ENCODE results near the gene RYR2.

Gene RYR2

GRCh38 chr1:237769916-237770315, 727.9 kb downstream of the RYR2 start:
- Histone ChIP-seq H3K27me3 (no peaks in the 10 kb centered on the region), H3K4me1 (no peaks in the 10 kb centered on the region), H4K20me1 (no peaks in the 10 kb centered on the region), H3K9me3 (replicated peaks in 1 of 11) (no peaks in the 10 kb centered on the region), H3K4me3 (no peak overlapping the region), H3K36me3 (no peaks in the 10 kb centered on the region), H3K9ac (no peak overlapping the region), H3K27ac (no peak overlapping the region), H3K4me2 (no peak overlapping the region)
- TF ChIP-seq Cebpa-rat (IDR thresholded peaks at IDR 0.05): no peak

- Histone ChIP-seq H3K4me1 (no peaks in the 10 kb centered on the region), H3K9ac (no peak overlapping the region), H3K4me3 (no peak overlapping the region), H3K4me2 (no peak overlapping the region), H4K20me1 (no peaks in the 10 kb centered on the region), H3K27me3 (no peaks in the 10 kb centered on the region), H3K9me3 (replicated peaks in 1 of 11) (no peaks in the 10 kb centered on the region), H3K27ac (no peak overlapping the region), H3K36me3 (no peaks in the 10 kb centered on the region)
- TF ChIP-seq Cebpa-rat (IDR thresholded peaks at IDR 0.05): no peak
These were observed 730.0 kb downstream of the RYR2 start for GRCh38 chr1:237772009-237772408.

- no peak for TF ChIP-seq Cebpa-rat (IDR thresholded peaks at IDR 0.05)
- H3K27me3 ChIP-seq: no peaks in the 10 kb centered on the region
- no peaks in the 10 kb centered on the region for H3K4me1 ChIP-seq
- H3K9ac ChIP-seq: no peak overlapping the region
- no peaks in the 10 kb centered on the region for H3K9me3 ChIP-seq (replicated peaks in 1 of 11)
- H3K4me2 ChIP-seq: no peak overlapping the region
- H3K4me3 ChIP-seq: no peak overlapping the region
- H3K36me3 ChIP-seq: no peaks in the 10 kb centered on the region
- no peak overlapping the region for H3K27ac ChIP-seq
- H4K20me1 ChIP-seq: no peaks in the 10 kb centered on the region
These were observed 732.3 kb downstream of the RYR2 start for GRCh38 chr1:237774246-237774645.

- H3K4me1 ChIP-seq: no peaks in the 10 kb centered on the region
- H3K36me3 ChIP-seq: no peaks in the 10 kb centered on the region
- H3K4me3 ChIP-seq: no peak overlapping the region
- TF ChIP-seq Cebpa-rat (IDR thresholded peaks at IDR 0.05): no peak
- no peaks in the 10 kb centered on the region for H3K9me3 ChIP-seq (replicated peaks in 1 of 11)
- no peaks in the 10 kb centered on the region for H4K20me1 ChIP-seq
- H3K9ac ChIP-seq: no peak overlapping the region
- no peak overlapping the region for H3K27ac ChIP-seq
- H3K27me3 ChIP-seq: no peaks in the 10 kb centered on the region
- no peak overlapping the region for H3K4me2 ChIP-seq
These were observed 737.4 kb downstream of the RYR2 start for GRCh38 chr1:237779356-237779755.

GRCh38 chr1:237786066-237786719, 744.2 kb downstream of the RYR2 start:
- H3K9ac ChIP-seq: no peak overlapping the region
- no peaks in the 10 kb centered on the region for H3K36me3 ChIP-seq
- H3K27ac ChIP-seq: no peak overlapping the region
- H3K4me3 ChIP-seq: no peak overlapping the region
- H3K9me3 ChIP-seq (replicated peaks in 1 of 11): no peaks in the 10 kb centered on the region
- no peak for TF ChIP-seq Cebpa-rat (IDR thresholded peaks at IDR 0.05)
- no peaks in the 10 kb centered on the region for H3K27me3 ChIP-seq
- H3K4me1 ChIP-seq: peaks cover 6 to 11% (median 9%) of the 10 kb centered on the region in 10 experiments; a peak in 19 of 20 replicates
- no peaks in the 10 kb centered on the region for H4K20me1 ChIP-seq
- H3K4me2 ChIP-seq: no peak overlapping the region

GRCh38 chr1:237788069-237788468, 746.1 kb downstream of the RYR2 start:
- Histone ChIP-seq H3K4me2 (no peak overlapping the region), H3K4me3 (no peak overlapping the region), H3K9ac (no peak overlapping the region), H3K36me3 (no peaks in the 10 kb centered on the region), H3K4me1 (peaks cover 6 to 16% (median 9%) of the 10 kb centered on the region in 10 experiments; a peak in 19 of 20 replicates), H3K27me3 (no peaks in the 10 kb centered on the region), H4K20me1 (no peaks in the 10 kb centered on the region), H3K27ac (no peak overlapping the region), H3K9me3 (replicated peaks in 1 of 11) (no peaks in the 10 kb centered on the region)
- no peak for TF ChIP-seq Cebpa-rat (IDR thresholded peaks at IDR 0.05)

- Histone ChIP-seq H3K27me3 (no peaks in the 10 kb centered on the region), H4K20me1 (no peaks in the 10 kb centered on the region), H3K36me3 (no peaks in the 10 kb centered on the region), H3K27ac (peak overlapping the region in 2 of 11 experiments; percentile 29 to 38; a peak in 4 of 22 replicates), H3K4me1 (peaks cover 12 to 29% (median 17%) of the 10 kb centered on the region in 10 experiments; a peak in 19 of 20 replicates), H3K9ac (no peak overlapping the region), H3K4me3 (no peak overlapping the region), H3K9me3 (replicated peaks in 1 of 11) (no peaks in the 10 kb centered on the region), H3K4me2 (peak overlapping the region; percentile 7 to 78 (median 44); a peak in 21 of 22 replicates)
- TF ChIP-seq Cebpa-rat (IDR thresholded peaks at IDR 0.05): no peak
These were observed 747.6 kb downstream of the RYR2 start for GRCh38 chr1:237789619-237790018.

- H3K9ac ChIP-seq: no peak overlapping the region
- no peaks in the 10 kb centered on the region for H3K27me3 ChIP-seq
- peaks cover 12 to 29% (median 17%) of the 10 kb centered on the region in 10 experiments; a peak in 19 of 20 replicates for H3K4me1 ChIP-seq
- no peaks in the 10 kb centered on the region for H3K9me3 ChIP-seq (replicated peaks in 1 of 11)
- H3K4me3 ChIP-seq: no peak overlapping the region
- H3K36me3 ChIP-seq: no peaks in the 10 kb centered on the region
- no peak overlapping the region for H3K4me2 ChIP-seq
- no peak overlapping the region for H3K27ac ChIP-seq
- H4K20me1 ChIP-seq: no peaks in the 10 kb centered on the region
- no peak for TF ChIP-seq Cebpa-rat (IDR thresholded peaks at IDR 0.05)
These were observed 749.6 kb downstream of the RYR2 start for GRCh38 chr1:237791592-237791991.

GRCh38 chr1:237792149-237792548, 750.2 kb downstream of the RYR2 start:
- Histone ChIP-seq H3K4me3 (no peak overlapping the region), H3K4me1 (peaks cover 12 to 29% (median 17%) of the 10 kb centered on the region in 10 experiments; a peak in 19 of 20 replicates), H3K4me2 (no peak overlapping the region), H3K9ac (no peak overlapping the region), H3K27me3 (no peaks in the 10 kb centered on the region), H3K9me3 (replicated peaks in 1 of 11) (no peaks in the 10 kb centered on the region), H3K36me3 (no peaks in the 10 kb centered on the region), H4K20me1 (no peaks in the 10 kb centered on the region), H3K27ac (no peak overlapping the region)
- no peak for TF ChIP-seq Cebpa-rat (IDR thresholded peaks at IDR 0.05)

GRCh38 chr1:237792726-237793125, 750.7 kb downstream of the RYR2 start:
- Histone ChIP-seq H3K4me2 (peak overlapping the region in 3 of 11 experiments; percentile 1 to 62 (median 15); a peak in 3 of 22 replicates), H3K4me3 (no peak overlapping the region), H3K4me1 (peaks cover 12 to 29% (median 17%) of the 10 kb centered on the region in 10 experiments; a peak in 19 of 20 replicates), H3K9me3 (replicated peaks in 1 of 11) (no peaks in the 10 kb centered on the region), H3K27me3 (no peaks in the 10 kb centered on the region), H3K36me3 (no peaks in the 10 kb centered on the region), H4K20me1 (no peaks in the 10 kb centered on the region), H3K27ac (no peak overlapping the region), H3K9ac (no peak overlapping the region)
- no peak for TF ChIP-seq Cebpa-rat (IDR thresholded peaks at IDR 0.05)

Measured in BLaER1 treated with 17β-estradiol and CSF1 and Interleukin-3, amounts not matched to agents 10 nM and 100 nM (cell line).